Keratinocyte (primary cell): ENCODE results near the gene JDP2. TPM values are rescaled to one million over a fixed set of nuclear protein-coding genes. Genes with fewer than 3 reads are reported as not detected.

Source experiments
- DNase-seq: peaks from one replicate; pipeline ENCODE4 v3.0.0-alpha.2; 2011; ENCODE audit warnings: low read depth, missing footprints, low spot score
- FAIRE-seq: peaks from 2 replicates; lab custom pipeline; 2011; peaks lifted over from hg19 to GRCh38; lab: Jason Lieb, UNC
- H2AFZ ChIP-seq: 2 replicates; pipeline ENCODE4 v1.6.0; 2012; ENCODE audit warnings: low read length, control low read depth, inconsistent platforms; ENCODE audit not compliant: control insufficient read depth
- H3K27ac ChIP-seq: 2 replicates; pipeline ENCODE4 v1.5.1; 2011; ENCODE audit warnings: low read length; ENCODE audit not compliant: control insufficient read depth, insufficient read depth
- H3K27me3 ChIP-seq: 3 replicates; pipeline ENCODE4 v1.6.0; 2011; ENCODE audit warnings: low read length; ENCODE audit not compliant: control insufficient read depth, insufficient read depth; ENCODE audit errors: extremely low read depth
- H3K36me3 ChIP-seq, 2 experiments: 2 replicates in 1 of 2; 3 replicates in 1 of 2; pipeline ENCODE4 v1.5.1; 2011; ENCODE audit warnings: low read length in 2 of 2, mild to moderate bottlenecking in 1 of 2; ENCODE audit not compliant: control insufficient read depth in 2 of 2, insufficient read depth in 2 of 2; ENCODE audit errors: extremely low read depth in 1 of 2
- H3K4me1 ChIP-seq: 3 replicates; pipeline ENCODE4 v1.5.1; 2011; ENCODE audit warnings: low read length; ENCODE audit not compliant: control insufficient read depth, insufficient read depth; ENCODE audit errors: extremely low read depth
- H3K4me2 ChIP-seq: 3 replicates; pipeline ENCODE4 v1.6.0; 2011; ENCODE audit warnings: low read depth, low read length; ENCODE audit not compliant: control insufficient read depth, insufficient read depth; ENCODE audit errors: extremely low read depth
- H3K4me3 ChIP-seq, 3 experiments: fragments of 200-600 bp in 1 of 3; sonication (generic) in 1 of 3; 2 replicates in 2 of 3; 3 replicates in 1 of 3; pipeline ENCODE4 v1.5.1; 2011 to 2016; ENCODE audit warnings: low read length in 3 of 3, mild to moderate bottlenecking in 3 of 3, control low read depth in 2 of 3, inconsistent platforms in 1 of 3, low read depth in 1 of 3, mixed read lengths in 1 of 3, mixed run types in 1 of 3, moderate library complexity in 1 of 3; ENCODE audit not compliant: control insufficient read depth in 2 of 3, insufficient read depth in 2 of 3; ENCODE audit errors: extremely low read depth in 1 of 3
- H3K79me2 ChIP-seq: 2 replicates; pipeline ENCODE4 v1.6.0; 2012; ENCODE audit warnings: low read length; ENCODE audit not compliant: control insufficient read depth, insufficient read depth
- H3K9ac ChIP-seq: 3 replicates; pipeline ENCODE4 v1.6.0; 2011; ENCODE audit warnings: low read length; ENCODE audit not compliant: control insufficient read depth, insufficient read depth; ENCODE audit errors: extremely low read depth
- H3K9me1 ChIP-seq: 3 replicates; pipeline ENCODE4 v1.6.0; 2011; ENCODE audit warnings: low read length; ENCODE audit not compliant: control insufficient read depth, insufficient read depth; ENCODE audit errors: extremely low read depth
- H3K9me3 ChIP-seq: 2 replicates; pipeline ENCODE4 v1.5.1; 2012; ENCODE audit warnings: low read depth, low read length; ENCODE audit not compliant: control insufficient read depth
- H4K20me1 ChIP-seq: 3 replicates; pipeline ENCODE4 v1.6.0; 2011; ENCODE audit warnings: low read length; ENCODE audit not compliant: control insufficient read depth, insufficient read depth; ENCODE audit errors: extremely low read depth
- EZH2 ChIP-seq: IDR thresholded peaks from one replicate; pipeline ENCODE4 v1.6.1; 2012; ENCODE audit warnings: inconsistent platforms, mild to moderate bottlenecking, low read length, moderate library complexity
- dilution Hi-C: fragments of 300-500 bp; cut with MboI; formaldehyde crosslinking; loops from one replicate; pipeline ENCODE4 v1.7.0; 2020; ENCODE audit warnings: low sequenced_read_pairs; ENCODE audit not compliant: extremely low pct_ligation_motif_present
- polyA minus RNA-seq, 3 experiments: library from RNA; depleted of rRNA, polyadenylated mRNA; stranded (reverse); fragments of >200 nt; gene quantifications; 1 replicate in 1 of 3; 2 replicates in 1 of 3; 3 replicates in 1 of 3; pipeline ENCODE4 v1.2.3, GENCODE V29; 2011
- polyA plus RNA-seq, 5 experiments: library from polyadenylated mRNA; depleted of rRNA in 3 of 5; stranded (reverse) in 3 of 5; stranded (forward) in 1 of 5; unstranded in 1 of 5; fragments of >200 nt; gene quantifications; 1 replicate in 1 of 5; 2 replicates in 3 of 5; 3 replicates in 1 of 5; pipeline versions ENCODE4 v1.2.1 to v1.2.3, GENCODE V29; 2011 to 2012; ENCODE audit warnings: missing spikeins in 2 of 5, low read depth in 1 of 5, low replicate concordance in 1 of 5
- TF ChIP-seq, protein P1 (sequence below), 3 experiments: IDR thresholded peaks in 1 of 3; conservative IDR thresholded peaks in 1 of 3; optimal IDR thresholded peaks in 1 of 3; 2 replicates in 2 of 3; 3 replicates in 1 of 3; pipeline versions ENCODE3 to v1.5.1; 2011; ENCODE audit warnings: low read length in 3 of 3, mild to moderate bottlenecking in 3 of 3, moderate library complexity in 2 of 3, control low read depth in 1 of 3, inconsistent platforms in 1 of 3; ENCODE audit not compliant: insufficient read depth in 2 of 3; ENCODE audit errors: extremely low read depth in 1 of 3

JDP2 gene, protein sequence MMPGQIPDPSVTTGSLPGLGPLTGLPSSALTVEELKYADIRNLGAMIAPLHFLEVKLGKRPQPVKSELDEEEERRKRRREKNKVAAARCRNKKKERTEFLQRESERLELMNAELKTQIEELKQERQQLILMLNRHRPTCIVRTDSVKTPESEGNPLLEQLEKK
- polyA plus RNA-seq (9.5 to 16.1 TPM (median 13.5 TPM) in 3 replicates), polyA minus RNA-seq (3.4 to 14.2 TPM (median 5.3 TPM) in 3 replicates)
- polyA plus RNA-seq (2011; ENCODE audit: low read depth), result 21.5 TPM
- 9.2 and 17.5 TPM in 2 replicates for polyA plus RNA-seq (2011; cell fraction: cytosol; rRNA removed)
- 12.7 and 13.0 TPM in 2 replicates for polyA plus RNA-seq (2011; cell fraction: nucleus; rRNA removed)
- 8.4 and 15.7 TPM in 2 replicates for polyA plus RNA-seq (2012; ENCODE audit: low replicate concordance)
- 18.2 TPM for polyA minus RNA-seq (2011; cell fraction: cytosol; rRNA and poly(A)+ RNA removed)
- 3.7 and 5.3 TPM in 2 replicates for polyA minus RNA-seq (2011; cell fraction: nucleus; rRNA and poly(A)+ RNA removed)

GRCh38 chr14:75427482-75428229 is at the start of gene JDP2:
JDP2 (plus strand) TSS chr14:75428022; CDS start chr14:75437921, 9,899 bp downstream.
- TF ChIP-seq, protein P1, sequence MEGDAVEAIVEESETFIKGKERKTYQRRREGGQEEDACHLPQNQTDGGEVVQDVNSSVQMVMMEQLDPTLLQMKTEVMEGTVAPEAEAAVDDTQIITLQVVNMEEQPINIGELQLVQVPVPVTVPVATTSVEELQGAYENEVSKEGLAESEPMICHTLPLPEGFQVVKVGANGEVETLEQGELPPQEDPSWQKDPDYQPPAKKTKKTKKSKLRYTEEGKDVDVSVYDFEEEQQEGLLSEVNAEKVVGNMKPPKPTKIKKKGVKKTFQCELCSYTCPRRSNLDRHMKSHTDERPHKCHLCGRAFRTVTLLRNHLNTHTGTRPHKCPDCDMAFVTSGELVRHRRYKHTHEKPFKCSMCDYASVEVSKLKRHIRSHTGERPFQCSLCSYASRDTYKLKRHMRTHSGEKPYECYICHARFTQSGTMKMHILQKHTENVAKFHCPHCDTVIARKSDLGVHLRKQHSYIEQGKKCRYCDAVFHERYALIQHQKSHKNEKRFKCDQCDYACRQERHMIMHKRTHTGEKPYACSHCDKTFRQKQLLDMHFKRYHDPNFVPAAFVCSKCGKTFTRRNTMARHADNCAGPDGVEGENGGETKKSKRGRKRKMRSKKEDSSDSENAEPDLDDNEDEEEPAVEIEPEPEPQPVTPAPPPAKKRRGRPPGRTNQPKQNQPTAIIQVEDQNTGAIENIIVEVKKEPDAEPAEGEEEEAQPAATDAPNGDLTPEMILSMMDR (optimal IDR thresholded peaks at IDR 0.05 in 1 of 3, IDR thresholded peaks at IDR 0.05 in 1 of 3, conservative IDR thresholded peaks at IDR 0.05 in 1 of 3; ENCODE audit: extremely low read depth in 1 of 3, insufficient read depth in 2 of 3, low read length in 3 of 3), result no peak
- no peak for TF ChIP-seq EZH2
- Histone ChIP-seq H4K20me1 (peaks cover 9% of the 10 kb centered on the region), H3K27ac (no peak within 1 kb of the TSS), H3K79me2 (peaks cover 17% of the 10 kb centered on the region), H3K27me3 (no peaks in the 10 kb centered on the region), H2AFZ (peak within 1 kb of the TSS; percentile 57), H3K9me1 (no peaks in the 10 kb centered on the region), H3K9ac (peak within 1 kb of the TSS; percentile 59), H3K4me1 (peaks cover 20% of the 10 kb centered on the region), H3K36me3 (peaks cover 0 to 11% of the 10 kb centered on the region in 2 experiments), H3K9me3 (no peaks in the 10 kb centered on the region), H3K4me3 (peak within 1 kb of the TSS; percentile 60 to 69 (median 68)), H3K4me2 (peak within 1 kb of the TSS; percentile 81)
- DNase-seq (no peak), FAIRE-seq (no peak)
- dilution Hi-C loops, result no loop called here

GRCh38 chr14:75379246-75379929 is 48.4 kb upstream of the JDP2 start:
- no peaks in the 10 kb centered on the region for H3K27me3 ChIP-seq

More at GRCh38 chr14:75379246-75379929, 48.4 kb upstream of the JDP2 start:
- Histone ChIP-seq H3K36me3 (no peaks in the 10 kb centered on the region), H3K9me3 (no peaks in the 10 kb centered on the region), H3K4me2 (no peak overlapping the region), H3K27ac (no peak overlapping the region), H3K9me1 (no peaks in the 10 kb centered on the region), H3K9ac (no peak overlapping the region), H4K20me1 (no peaks in the 10 kb centered on the region), H3K79me2 (no peaks in the 10 kb centered on the region), H3K4me1 (no peaks in the 10 kb centered on the region), H3K4me3 (no peak overlapping the region), H2AFZ (no peak overlapping the region)
- TF ChIP-seq, protein P1 (optimal IDR thresholded peaks at IDR 0.05 in 1 of 3, IDR thresholded peaks at IDR 0.05 in 1 of 3, conservative IDR thresholded peaks at IDR 0.05 in 1 of 3; ENCODE audit: extremely low read depth in 1 of 3, insufficient read depth in 2 of 3, low read length in 3 of 3), result no peak
- no peak for TF ChIP-seq EZH2
- FAIRE-seq, result no peak
- no peak for DNase-seq
- dilution Hi-C loops, result no loop called here
